HepG2 (cell line): ENCODE results near the gene PDRG1. TPM values are rescaled to one million over a fixed set of nuclear protein-coding genes. Genes with fewer than 3 reads are reported as not detected.
A peak's percentile ranks its signal among the peaks of the same experiment; 100 is the strongest.

ENCODE experiments used
- ATF7 ChIP-seq, 2 experiments: fragments of 450-650 bp in 1 of 2; sonication (generic) in 1 of 2; formaldehyde crosslinking in 1 of 2; IDR thresholded peaks; 2 replicates each; pipeline versions ENCODE4 v1.4.0 to v1.6.1; 2016 to 2020; ENCODE audit warnings: antibody characterized with exemption in 1 of 2, mild to moderate bottlenecking in 1 of 2, missing genetic modification reagents in 1 of 2
- CREB1 ChIP-seq, 2 experiments: fragments of 450-650 bp in 1 of 2; IDR thresholded peaks; 2 replicates each; pipeline ENCODE4 v1.6.1; 2016 to 2017; ENCODE audit warnings: control low read depth in 1 of 2, mild to moderate bottlenecking in 1 of 2, missing compliant biosample characterization in 1 of 2, missing genetic modification characterization in 1 of 2
- ESRRA ChIP-seq: sonication (generic); formaldehyde crosslinking; IDR thresholded peaks from 2 replicates; pipeline ENCODE4 v1.5.1; 2020; ENCODE audit warnings: mild to moderate bottlenecking, low read depth, missing genetic modification reagents
- GTF3A ChIP-seq: sonication (generic); formaldehyde crosslinking; conservative IDR thresholded peaks from 2 replicates; pipeline ENCODE4 v1.4.0; 2020; ENCODE audit warnings: mild to moderate bottlenecking, missing genetic modification reagents
- MAZ ChIP-seq, 2 experiments: sonication (generic) in 1 of 2; formaldehyde crosslinking in 1 of 2; IDR thresholded peaks; 2 replicates each; pipeline versions ENCODE4 v1.5.0 to v1.6.1; 2012 to 2020; ENCODE audit warnings: low read depth in 2 of 2, mild to moderate bottlenecking in 2 of 2, borderline replicate concordance in 1 of 2, improper control_type of control experiment in 1 of 2, low read length in 1 of 2, missing genetic modification reagents in 1 of 2, moderate library complexity in 1 of 2
- NRL ChIP-seq: sonication (generic); formaldehyde crosslinking; IDR thresholded peaks from 2 replicates; pipeline ENCODE4 v1.5.0; 2020; ENCODE audit warnings: missing genetic modification reagents, mild to moderate bottlenecking, moderate library complexity, borderline replicate concordance
- PTBP1 ChIP-seq: fragments of 200-400 bp; formaldehyde crosslinking; IDR thresholded peaks from 2 replicates; pipeline ENCODE4 v1.6.1; 2018; ENCODE audit warnings: low read length, low read depth; ENCODE audit not compliant: poor library complexity, severe bottlenecking
- REXO4 ChIP-seq: sonication (generic); formaldehyde crosslinking; IDR thresholded peaks from 2 replicates; pipeline ENCODE4 v1.8.0; 2022; ENCODE audit warnings: missing genetic modification reagents, mild to moderate bottlenecking, borderline replicate concordance
- SNRNP70 ChIP-seq: fragments of 200-400 bp; formaldehyde crosslinking; IDR thresholded peaks from 2 replicates; pipeline ENCODE4 v1.6.1; 2017; ENCODE audit warnings: mild to moderate bottlenecking, low read depth, low read length, moderate library complexity
- TSC22D2 ChIP-seq: sonication (generic); formaldehyde crosslinking; IDR thresholded peaks from 2 replicates; pipeline ENCODE4 v1.5.1; 2020; ENCODE audit warnings: missing genetic modification reagents, mild to moderate bottlenecking, borderline replicate concordance
- ZNF20 ChIP-seq: sonication (generic); formaldehyde crosslinking; IDR thresholded peaks from 2 replicates; pipeline ENCODE4 v1.4.0; 2020; ENCODE audit warnings: mild to moderate bottlenecking, moderate library complexity, missing genetic modification reagents
- ZNF224 ChIP-seq: sonication (generic); formaldehyde crosslinking; IDR thresholded peaks from 2 replicates; pipeline ENCODE4 v1.5.0; 2020; ENCODE audit warnings: mild to moderate bottlenecking, missing genetic modification reagents
- ZNF382 ChIP-seq: sonication (generic); formaldehyde crosslinking; IDR thresholded peaks from 2 replicates; pipeline ENCODE4 v1.5.0; 2020; ENCODE audit warnings: missing genetic modification reagents, mild to moderate bottlenecking, borderline replicate concordance
- ZNF441 ChIP-seq: sonication (generic); formaldehyde crosslinking; IDR thresholded peaks from 2 replicates; pipeline ENCODE4 v1.7.0; 2021; ENCODE audit warnings: missing genetic modification reagents, borderline replicate concordance
- ZNF460 ChIP-seq: sonication (generic); formaldehyde crosslinking; IDR thresholded peaks from 2 replicates; pipeline ENCODE4 v1.5.1; 2020; ENCODE audit warnings: missing genetic modification reagents, mild to moderate bottlenecking, borderline replicate concordance
- ZNF563 ChIP-seq: sonication (generic); formaldehyde crosslinking; IDR thresholded peaks from 2 replicates; pipeline ENCODE4 v1.8.0; 2022; ENCODE audit warnings: mild to moderate bottlenecking, moderate library complexity, missing genetic modification reagents
- ZNF879 ChIP-seq: sonication (generic); formaldehyde crosslinking; IDR thresholded peaks from 2 replicates; pipeline ENCODE4 v1.8.1; 2023; ENCODE audit warnings: missing genetic modification reagents
- polyA plus RNA-seq, 8 experiments: library from polyadenylated mRNA; depleted of rRNA in 3 of 8; stranded (reverse) in 7 of 8; unstranded in 1 of 8; fragments of >200 nt; fragmentation: Illumina TruSeq in 4 of 8; extraction: Trizol in 4 of 8; gene quantifications; 2 replicates each; pipeline versions ENCODE4 v1.2.1 to v1.2.3, GENCODE V29; 2011 to 2016; ENCODE audit warnings: low read depth in 4 of 8, missing spikeins in 1 of 8, mixed read lengths in 1 of 8; ENCODE audit not compliant: insufficient read depth in 1 of 8
- total RNA-seq, 5 experiments: library from RNA; depleted of rRNA; stranded (reverse); fragments of >200 nt; fragmentation: Illumina TruSeq; extraction: Trizol; gene quantifications; 2 replicates each; pipeline ENCODE4 v1.2.3, GENCODE V29; 2016; ENCODE audit warnings: low read depth in 1 of 5
- TF ChIP-seq, protein P1 (sequence below): sonication (generic); formaldehyde crosslinking; IDR thresholded peaks from 2 replicates; pipeline ENCODE4 v1.5.0; 2020; ENCODE audit warnings: missing genetic modification reagents, mild to moderate bottlenecking, borderline replicate concordance
- TF ChIP-seq, protein P2 (sequence below): fragments of 450-650 bp; IDR thresholded peaks from 2 replicates; pipeline ENCODE4 v1.6.1; 2017

PDRG1 gene
- total and polyA plus RNA-seq, 2 of the 13 experiments (the other 11 are each of a cell fraction or from before 2014, with no cell fraction given): 16.6 to 18.0 TPM

GRCh38 chr20:31951203-31951529 is 680 bp downstream of the PDRG1 start (continued):
- 0 out of 2 replicates have a peak, but pooled peaks have one; percentile 9 for TF ChIP-seq ZNF879 (CRISPR knock-in tag)
- peak; percentile 95 for TF ChIP-seq ATF7 (IDR thresholded peaks at IDR 0.05)
- TF ChIP-seq ATF7 (CRISPR knock-in tag; IDR thresholded peaks at IDR 0.05): peak; percentile 57; the same call in 1 of the 2 replicates
- TF ChIP-seq, protein P1, sequence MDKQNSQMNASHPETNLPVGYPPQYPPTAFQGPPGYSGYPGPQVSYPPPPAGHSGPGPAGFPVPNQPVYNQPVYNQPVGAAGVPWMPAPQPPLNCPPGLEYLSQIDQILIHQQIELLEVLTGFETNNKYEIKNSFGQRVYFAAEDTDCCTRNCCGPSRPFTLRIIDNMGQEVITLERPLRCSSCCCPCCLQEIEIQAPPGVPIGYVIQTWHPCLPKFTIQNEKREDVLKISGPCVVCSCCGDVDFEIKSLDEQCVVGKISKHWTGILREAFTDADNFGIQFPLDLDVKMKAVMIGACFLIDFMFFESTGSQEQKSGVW (CRISPR knock-in tag): 0 out of 2 replicates have a peak, but pooled peaks have one; percentile 27
- TF ChIP-seq NRL (CRISPR knock-in tag): no peak
- no peak for TF ChIP-seq ZNF563 (CRISPR knock-in tag)
- no peak for TF ChIP-seq ESRRA (CRISPR knock-in tag)
- TF ChIP-seq PTBP1: no peak
- no peak for TF ChIP-seq SNRNP70
- TF ChIP-seq TSC22D2: no peak
- TF ChIP-seq ZNF460 (CRISPR knock-in tag): no peak
- 0 out of 2 replicates have a peak, but pooled peaks have one; percentile 10 for TF ChIP-seq ZNF224 (CRISPR knock-in tag)
- 0 out of 2 replicates have a peak, but pooled peaks have one; percentile 14 for TF ChIP-seq ZNF20 (CRISPR knock-in tag)
- TF ChIP-seq CREB1 (IDR thresholded peaks at IDR 0.05): peak; percentile 59
- no peak for TF ChIP-seq CREB1 (CRISPR knock-in tag; IDR thresholded peaks at IDR 0.05)
- no peak for TF ChIP-seq REXO4 (CRISPR knock-in tag)
- no peak for TF ChIP-seq ZNF382 (CRISPR knock-in tag)
- no peak for TF ChIP-seq GTF3A (CRISPR knock-in tag)
- TF ChIP-seq MAZ (IDR thresholded peaks at IDR 0.05; ENCODE audit: borderline replicate concordance, low read depth, low read length): no peak
- TF ChIP-seq MAZ (CRISPR knock-in tag; IDR thresholded peaks at IDR 0.05; ENCODE audit: low read depth): no peak
- TF ChIP-seq, protein P2, sequence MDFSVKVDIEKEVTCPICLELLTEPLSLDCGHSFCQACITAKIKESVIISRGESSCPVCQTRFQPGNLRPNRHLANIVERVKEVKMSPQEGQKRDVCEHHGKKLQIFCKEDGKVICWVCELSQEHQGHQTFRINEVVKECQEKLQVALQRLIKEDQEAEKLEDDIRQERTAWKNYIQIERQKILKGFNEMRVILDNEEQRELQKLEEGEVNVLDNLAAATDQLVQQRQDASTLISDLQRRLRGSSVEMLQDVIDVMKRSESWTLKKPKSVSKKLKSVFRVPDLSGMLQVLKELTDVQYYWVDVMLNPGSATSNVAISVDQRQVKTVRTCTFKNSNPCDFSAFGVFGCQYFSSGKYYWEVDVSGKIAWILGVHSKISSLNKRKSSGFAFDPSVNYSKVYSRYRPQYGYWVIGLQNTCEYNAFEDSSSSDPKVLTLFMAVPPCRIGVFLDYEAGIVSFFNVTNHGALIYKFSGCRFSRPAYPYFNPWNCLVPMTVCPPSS: no peak
- 0 out of 2 replicates have a peak, but pooled peaks have one; percentile 2 for TF ChIP-seq ZNF441 (CRISPR knock-in tag)
- TF ChIP-seq, all 625 proteins: peak for 9
